Ovary (tissue), 9 donors: Measurements from ENCODE around the gene LRRC56. TPM values are rescaled to one million over a fixed set of nuclear protein-coding genes. Genes with fewer than 3 reads are reported as not detected.

ENCODE experiments used
- DNase-seq, 5 donors: peaks; one replicate each; pipeline ENCODE4 v3.0.0-alpha.2; 2019 to 2020
- H3K27ac ChIP-seq, 2 donors: fragments of 200-600 bp; one replicate each; pipeline versions ENCODE4 v1.5.1 to v1.8.0; 2019 to 2022
- H3K27me3 ChIP-seq: fragments of 200-600 bp; one replicate; pipeline ENCODE4 v1.8.0; 2022
- H3K36me3 ChIP-seq: fragments of 200-600 bp; sonication (generic); one replicate; pipeline ENCODE4 v1.5.1; 2019
- H3K4me1 ChIP-seq: one replicate; pipeline ENCODE4 v1.8.1; 2013; ENCODE audit warnings: mild to moderate bottlenecking, moderate library complexity; ENCODE audit not compliant: insufficient read depth
- H3K4me3 ChIP-seq: fragments of 200-600 bp; sonication (generic); one replicate; pipeline ENCODE4 v1.5.1; 2017
- H3K9me3 ChIP-seq, 2 donors: fragments of 200-600 bp in 1 of 2; sonication (generic) in 1 of 2; one replicate each; pipeline versions ENCODE4 v1.5.1 to v1.8.1; 2013 to 2019; ENCODE audit warnings: mild to moderate bottlenecking in 1 of 2, moderate library complexity in 1 of 2
- CTCF ChIP-seq, 3 donors: fragments of 450-650 bp in 2 of 3; fragments of 200-600 bp in 1 of 3; IDR thresholded peaks; one replicate each; pipeline versions ENCODE4 v1.5.1 to v1.8.0; 2016 to 2022; ENCODE audit warnings: antibody characterized with exemption in 3 of 3, mild to moderate bottlenecking in 1 of 3
- EP300 ChIP-seq: sonication (generic); formaldehyde crosslinking; IDR thresholded peaks from one replicate; pipeline ENCODE4 v1.6.1; 2017; ENCODE audit warnings: antibody characterized with exemption
- POLR2A ChIP-seq: fragments of 450-650 bp; IDR thresholded peaks from one replicate; pipeline ENCODE4 v1.6.1; 2017; ENCODE audit warnings: antibody characterized with exemption, mild to moderate bottlenecking, moderate library complexity
- WGBS, 3 donors: extraction: QIAGEN DNeasy Blood & Tissue Kit in 1 of 3; methylation state at CpG; one replicate each; pipeline versions ENCODE4 v1.1.5 to v1.1.7; 2013 to 2017; 5-methylcytosine and 5-hydroxymethylcytosine counted together
- intact Hi-C, 4 donors: fragments of 100-400 bp; cut with DNase I; formaldehyde crosslinking; loops; one replicate each; pipeline versions ENCODE4 v1.11.0 to v1.15.1; 2022 to 2023
- polyA plus RNA-seq, 2 donors: library from polyadenylated mRNA; stranded (reverse); fragments of 200-250 nt in 1 of 2; fragments of 350-450 nt in 1 of 2; fragmentation: Illumina TruSeq in 1 of 2; extraction: RNeasy Lipid Tissue Mini Kit (QIAGEN cat#74804) in 1 of 2; gene quantifications; one replicate each; pipeline ENCODE4 v1.2.3, GENCODE V29; 2013 to 2014
- total RNA-seq, 7 donors: library from RNA; depleted of rRNA in 2 of 7; stranded (reverse); fragments of >200 nt in 2 of 7; fragmentation: NEBNext Ultra II Directional in 3 of 7; extraction: Animal tissue kit (Norgen Biotek cat#: 25700) in 3 of 7; gene quantifications; one replicate each; pipeline versions ENCODE4 v1.1.0 to v1.2.4, GENCODE V29; 2016 to 2023
- donor health status: DM: no; HTN: no; CAD: no; lungs with moderate emphysema.
- donor health status: DM: no; HTN: no; CAD: no.
- donor health status: Bipolar disorder and iron deficiency.
- donor health status: DM: yes; HTN: yes; CAD: no.
- donor health status: DM: no; HTN: no; CAD: no.
- donor health status: DM: yes; HTN: yes; CAD: no.

Gene LRRC56
- total and polyA plus RNA-seq, 9 donors: 0.60 to 6.2 (median 2.0) TPM; not detected in 1

GRCh38 chr11:508956-509355, 28.4 kb upstream of the LRRC56 start:
- DNase-seq: peak in 4 of 5 donors; percentile 23 to 61 (median 50)
- intact Hi-C loops: loop anchor here in 1 of 4 donors (10.0 kb wide), 1 partner anchor 54 kb away; the partner anchor contains the start of gene PTDSS2
- no peak overlapping the region for H3K27ac ChIP-seq
- peaks cover 9% of the 10 kb centered on the region for H3K4me1 ChIP-seq
- no peak overlapping the region for H3K4me3 ChIP-seq
- TF ChIP-seq POLR2A: no peak
- TF ChIP-seq CTCF (IDR thresholded peaks at IDR 0.05): no peak
- TF ChIP-seq EP300: no peak
- no peaks in the 10 kb centered on the region for H3K36me3 ChIP-seq
- no peaks in the 10 kb centered on the region for H3K9me3 ChIP-seq
- WGBS, 3 donors: 87 to 91% (median 90%) methylated on average over 5 of the region's 5 CpGs
- no peaks in the 10 kb centered on the region for H3K27me3 ChIP-seq

- H3K27me3 ChIP-seq: no peaks in the 10 kb centered on the region
- no peak overlapping the region for H3K4me3 ChIP-seq
- no peaks in the 10 kb centered on the region for H3K9me3 ChIP-seq
- no peaks in the 10 kb centered on the region for H3K36me3 ChIP-seq
- no peak for DNase-seq
- intact Hi-C loops: loop anchor here in 2 of 4 donors (5.0 kb wide), 4 partner anchors 61 to 306 kb away; partner anchors contain the start of genes BET1L (in 1 of the 2), IFITM5 (in 1 of the 2), PTDSS2 (in 1 of the 2) and RIC8A (in 1 of the 2)
- peaks cover 3% of the 10 kb centered on the region for H3K4me1 ChIP-seq
- 91 to 96% (median 91%) methylated on average over 29 of the region's 29 CpGs for WGBS, 3 donors
- no peak overlapping the region for H3K27ac ChIP-seq
- TF ChIP-seq EP300 (no peak), POLR2A (no peak), CTCF (IDR thresholded peaks at IDR 0.05) (no peak)
Observed at GRCh38 chr11:512761-513595, 24.3 kb upstream of the LRRC56 start.

GRCh38 chr11:514606-515005, 22.7 kb upstream of the LRRC56 start:
- Histone ChIP-seq H3K27me3 (no peaks in the 10 kb centered on the region), H3K36me3 (no peaks in the 10 kb centered on the region), H3K4me3 (no peak overlapping the region), H3K27ac (no peak overlapping the region), H3K9me3 (no peaks in the 10 kb centered on the region), H3K4me1 (no peaks in the 10 kb centered on the region)
- intact Hi-C loops: loop anchor here in 2 of 4 donors (5.0 kb wide), 4 partner anchors 62 to 307 kb away; partner anchors contain the start of genes BET1L (in 1 of the 2), IFITM5 (in 1 of the 2), PTDSS2 (in 1 of the 2) and RIC8A (in 1 of the 2)
- no peak for TF ChIP-seq POLR2A
- no peak for TF ChIP-seq EP300
- no peak for TF ChIP-seq CTCF (IDR thresholded peaks at IDR 0.05)
- WGBS, 3 donors: 92 to 94% (median 93%) methylated on average over 10 of the region's 10 CpGs
- DNase-seq: no peak

GRCh38 chr11:515131-515530, 22.2 kb upstream of the LRRC56 start:
- TF ChIP-seq POLR2A (no peak), EP300 (no peak), CTCF (IDR thresholded peaks at IDR 0.05) (no peak)
- no peaks in the 10 kb centered on the region for H3K27me3 ChIP-seq
- WGBS, 3 donors: 90 to 93% (median 90%) methylated on average over 6 of the region's 6 CpGs
- no peaks in the 10 kb centered on the region for H3K9me3 ChIP-seq
- no peak for DNase-seq
- intact Hi-C loops: no loop called here
- no peak overlapping the region for H3K4me3 ChIP-seq
- H3K27ac ChIP-seq: no peak overlapping the region
- H3K4me1 ChIP-seq: no peaks in the 10 kb centered on the region
- no peaks in the 10 kb centered on the region for H3K36me3 ChIP-seq
